Measurements from ENCODE around the gene CDH26.

The CDH26 gene

GRCh38 chr20:59958123-59958522 lies at the start of gene CDH26:
TSS of gene CDH26 (plus strand) at chr20:59958423. CDS start at chr20:59958727, 304 bp downstream.
- H3K9me2 ChIP-seq (replicated peaks; ENCODE audit: insufficient read depth, low read length): no peaks in the 10 kb centered on the region
- no peak within 1 kb of the TSS for H3K4me3 ChIP-seq (ENCODE audit: insufficient read depth, low read length, poor library complexity, severe bottlenecking)
- no peak within 1 kb of the TSS for H3K4me2 ChIP-seq (ENCODE audit: low read depth, low read length, poor library complexity, severe bottlenecking)
- no peaks in the 10 kb centered on the region for H4K20me1 ChIP-seq (ENCODE audit: low read depth, low read length)
- H3K79me2 ChIP-seq (ENCODE audit: insufficient read depth, low read length): no peaks in the 10 kb centered on the region
- H2AFZ ChIP-seq (ENCODE audit: low read depth, low read length, severe bottlenecking): no peak within 1 kb of the TSS
- H3K27me3 ChIP-seq (ENCODE audit: low read length): no peaks in the 10 kb centered on the region
- H3K9me3 ChIP-seq (ENCODE audit: insufficient read depth, low read length): no peaks in the 10 kb centered on the region
- no peak within 1 kb of the TSS for H3K27ac ChIP-seq (ENCODE audit: low read depth, low read length)
- no peaks in the 10 kb centered on the region for H3K36me3 ChIP-seq (ENCODE audit: low read length)
- no peak within 1 kb of the TSS for H3K9ac ChIP-seq (ENCODE audit: low read length)
- TF ChIP-seq EZH2phosphoT487 (conservative IDR thresholded peaks at IDR 0.05; ENCODE audit: low read length): no peak
- TF ChIP-seq, protein P1, sequence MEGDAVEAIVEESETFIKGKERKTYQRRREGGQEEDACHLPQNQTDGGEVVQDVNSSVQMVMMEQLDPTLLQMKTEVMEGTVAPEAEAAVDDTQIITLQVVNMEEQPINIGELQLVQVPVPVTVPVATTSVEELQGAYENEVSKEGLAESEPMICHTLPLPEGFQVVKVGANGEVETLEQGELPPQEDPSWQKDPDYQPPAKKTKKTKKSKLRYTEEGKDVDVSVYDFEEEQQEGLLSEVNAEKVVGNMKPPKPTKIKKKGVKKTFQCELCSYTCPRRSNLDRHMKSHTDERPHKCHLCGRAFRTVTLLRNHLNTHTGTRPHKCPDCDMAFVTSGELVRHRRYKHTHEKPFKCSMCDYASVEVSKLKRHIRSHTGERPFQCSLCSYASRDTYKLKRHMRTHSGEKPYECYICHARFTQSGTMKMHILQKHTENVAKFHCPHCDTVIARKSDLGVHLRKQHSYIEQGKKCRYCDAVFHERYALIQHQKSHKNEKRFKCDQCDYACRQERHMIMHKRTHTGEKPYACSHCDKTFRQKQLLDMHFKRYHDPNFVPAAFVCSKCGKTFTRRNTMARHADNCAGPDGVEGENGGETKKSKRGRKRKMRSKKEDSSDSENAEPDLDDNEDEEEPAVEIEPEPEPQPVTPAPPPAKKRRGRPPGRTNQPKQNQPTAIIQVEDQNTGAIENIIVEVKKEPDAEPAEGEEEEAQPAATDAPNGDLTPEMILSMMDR (IDR thresholded peaks at IDR 0.05; ENCODE audit: insufficient read depth, low read length, poor library complexity, severe bottlenecking): no peak
- no peaks in the 10 kb centered on the region for H3F3A ChIP-seq (ENCODE audit: insufficient read depth)

DNA sequence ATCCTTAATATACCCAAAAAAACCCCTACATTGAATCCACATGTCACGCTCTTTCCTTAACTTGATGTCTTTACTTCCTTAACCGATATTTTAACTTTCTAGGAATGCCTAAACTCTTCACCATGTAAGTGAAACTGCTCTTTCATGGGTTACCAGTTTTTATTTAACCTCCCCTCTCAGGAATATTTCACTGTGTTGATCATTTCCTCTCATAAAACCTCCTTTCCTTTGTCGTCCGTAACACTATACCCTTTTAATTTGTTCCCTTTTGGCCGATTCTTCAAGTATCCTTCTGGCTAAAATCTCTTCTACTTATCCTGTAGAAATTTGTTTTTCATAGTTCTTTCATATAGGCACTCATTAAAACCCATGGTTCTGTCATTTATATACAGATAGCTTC lies 49.4 kb upstream of the CDH26 start:
- no peaks in the 10 kb centered on the region for H3F3A ChIP-seq (ENCODE audit: insufficient read depth)
- H3K27me3 ChIP-seq (ENCODE audit: low read length): no peaks in the 10 kb centered on the region
- H3K4me3 ChIP-seq (ENCODE audit: insufficient read depth, low read length, poor library complexity, severe bottlenecking): no peak overlapping the region
- H3K9me3 ChIP-seq (ENCODE audit: insufficient read depth, low read length): no peaks in the 10 kb centered on the region
- no peaks in the 10 kb centered on the region for H4K20me1 ChIP-seq (ENCODE audit: low read depth, low read length)
- H2AFZ ChIP-seq (ENCODE audit: low read depth, low read length, severe bottlenecking): no peak overlapping the region
- no peaks in the 10 kb centered on the region for H3K36me3 ChIP-seq (ENCODE audit: low read length)
- no peak overlapping the region for H3K4me2 ChIP-seq (ENCODE audit: low read depth, low read length, poor library complexity, severe bottlenecking)
- H3K79me2 ChIP-seq (ENCODE audit: insufficient read depth, low read length): no peaks in the 10 kb centered on the region
- H3K9ac ChIP-seq (ENCODE audit: low read length): no peak overlapping the region
- no peak for TF ChIP-seq EZH2phosphoT487 (conservative IDR thresholded peaks at IDR 0.05; ENCODE audit: low read length)
- TF ChIP-seq, protein P1 (IDR thresholded peaks at IDR 0.05; ENCODE audit: insufficient read depth, low read length, poor library complexity, severe bottlenecking): no peak
- H3K9me2 ChIP-seq (replicated peaks; ENCODE audit: insufficient read depth, low read length): no peaks in the 10 kb centered on the region
- H3K27ac ChIP-seq (ENCODE audit: low read depth, low read length): no peak overlapping the region

- no peaks in the 10 kb centered on the region for H4K20me1 ChIP-seq (ENCODE audit: low read depth, low read length)
- no peaks in the 10 kb centered on the region for H3K36me3 ChIP-seq (ENCODE audit: low read length)
- H3K9me2 ChIP-seq (replicated peaks; ENCODE audit: insufficient read depth, low read length): no peaks in the 10 kb centered on the region
- H3K27me3 ChIP-seq (ENCODE audit: low read length): no peaks in the 10 kb centered on the region
- no peak for TF ChIP-seq EZH2phosphoT487 (conservative IDR thresholded peaks at IDR 0.05; ENCODE audit: low read length)
- TF ChIP-seq, protein P1 (IDR thresholded peaks at IDR 0.05; ENCODE audit: insufficient read depth, low read length, poor library complexity, severe bottlenecking): no peak
- no peaks in the 10 kb centered on the region for H3K79me2 ChIP-seq (ENCODE audit: insufficient read depth, low read length)
- H3K4me3 ChIP-seq (ENCODE audit: insufficient read depth, low read length, poor library complexity, severe bottlenecking): no peak overlapping the region
- no peaks in the 10 kb centered on the region for H3K9me3 ChIP-seq (ENCODE audit: insufficient read depth, low read length)
- no peak overlapping the region for H3K27ac ChIP-seq (ENCODE audit: low read depth, low read length)
- no peak overlapping the region for H2AFZ ChIP-seq (ENCODE audit: low read depth, low read length, severe bottlenecking)
- no peak overlapping the region for H3K9ac ChIP-seq (ENCODE audit: low read length)
- H3K4me2 ChIP-seq (ENCODE audit: low read depth, low read length, poor library complexity, severe bottlenecking): no peak overlapping the region
- H3F3A ChIP-seq (ENCODE audit: insufficient read depth): no peaks in the 10 kb centered on the region
Measured at GRCh38 chr20:59911041-59911440, 47.2 kb upstream of the CDH26 start.
